ENCODE results near the gene TEX2.

The TEX2 gene

GRCh38 chr17:64148699-64149098 lies 114.4 kb downstream of the TEX2 start:
- DNase-seq (ENCODE audit: low read depth in 1 of 2, low spot score in 1 of 2), result peak in 1 of 2 experiments; percentile 61
- peak; percentile 44 for TF ChIP-seq POLR2AphosphoS5 (IDR thresholded peaks at IDR 0.05; ENCODE audit: low read depth)
- no peak for TF ChIP-seq REST (IDR thresholded peaks at IDR 0.05; ENCODE audit: insufficient replicate concordance, low read depth)
- peak overlapping the region; percentile 2; the same call in 1 of the 2 replicates for H3K27ac ChIP-seq (replicated peaks)
- no peak overlapping the region for H3K4me3 ChIP-seq (replicated peaks; ENCODE audit: insufficient read depth, low read length)
- no peaks in the 10 kb centered on the region for H3K27me3 ChIP-seq (ENCODE audit: insufficient read depth, poor library complexity, severe bottlenecking)

GRCh38 chr17:64148017-64148631 lies 114.9 kb downstream of the TEX2 start:
- no peak for DNase-seq (ENCODE audit: low read depth in 1 of 2, low spot score in 1 of 2)
- H3K27ac ChIP-seq (replicated peaks), result peak overlapping the region; percentile 94; the same call in 1 of the 2 replicates

GRCh38 chr17:64147110-64148016 lies 115.7 kb downstream of the TEX2 start:
- Histone ChIP-seq H3K4me3 (replicated peaks; ENCODE audit: insufficient read depth, low read length) (peak overlapping the region; percentile 74), H3K27me3 (ENCODE audit: insufficient read depth, poor library complexity, severe bottlenecking) (no peaks in the 10 kb centered on the region), H3K27ac (replicated peaks) (peak overlapping the region; percentile 94)
- TF ChIP-seq REST (IDR thresholded peaks at IDR 0.05; ENCODE audit: insufficient replicate concordance, low read depth), result no peak
- TF ChIP-seq CTCF (IDR thresholded peaks at IDR 0.05; ENCODE audit: insufficient read depth, low read length), result no peak
- peak; percentile 12 for TF ChIP-seq POLR2AphosphoS5 (IDR thresholded peaks at IDR 0.05; ENCODE audit: low read depth)
- DNase-seq (ENCODE audit: low read depth in 1 of 2, low spot score in 1 of 2), result peak in 1 of 2 experiments; percentile 24

More at GRCh38 chr17:64148017-64148631, 114.9 kb downstream of the TEX2 start:
- TF ChIP-seq CTCF (IDR thresholded peaks at IDR 0.05; ENCODE audit: insufficient read depth, low read length) (no peak), SPI1 (IDR thresholded peaks at IDR 0.05; ENCODE audit: borderline replicate concordance, low read depth) (no peak), REST (IDR thresholded peaks at IDR 0.05; ENCODE audit: insufficient replicate concordance, low read depth) (no peak), GABPA (IDR thresholded peaks at IDR 0.05; ENCODE audit: low read depth) (no peak), POLR2AphosphoS5 (IDR thresholded peaks at IDR 0.05; ENCODE audit: low read depth) (no peak)
- Histone ChIP-seq H3K27me3 (ENCODE audit: insufficient read depth, poor library complexity, severe bottlenecking) (no peaks in the 10 kb centered on the region), H3K4me3 (replicated peaks; ENCODE audit: insufficient read depth, low read length) (no peak overlapping the region)

Measured in HL-60 (cell line).